DMS114 treated with DMSO at 0.1 percent for 48 hours (cell line): Measurements from ENCODE around the gene KCNH1.

ENCODE experiments used
- DNase-seq: peaks from one replicate; lab custom pipeline; 2025; ENCODE audit not compliant: unreplicated experiment; lab: John Stamatoyannopoulos, UW

KCNH1 gene

DNA sequence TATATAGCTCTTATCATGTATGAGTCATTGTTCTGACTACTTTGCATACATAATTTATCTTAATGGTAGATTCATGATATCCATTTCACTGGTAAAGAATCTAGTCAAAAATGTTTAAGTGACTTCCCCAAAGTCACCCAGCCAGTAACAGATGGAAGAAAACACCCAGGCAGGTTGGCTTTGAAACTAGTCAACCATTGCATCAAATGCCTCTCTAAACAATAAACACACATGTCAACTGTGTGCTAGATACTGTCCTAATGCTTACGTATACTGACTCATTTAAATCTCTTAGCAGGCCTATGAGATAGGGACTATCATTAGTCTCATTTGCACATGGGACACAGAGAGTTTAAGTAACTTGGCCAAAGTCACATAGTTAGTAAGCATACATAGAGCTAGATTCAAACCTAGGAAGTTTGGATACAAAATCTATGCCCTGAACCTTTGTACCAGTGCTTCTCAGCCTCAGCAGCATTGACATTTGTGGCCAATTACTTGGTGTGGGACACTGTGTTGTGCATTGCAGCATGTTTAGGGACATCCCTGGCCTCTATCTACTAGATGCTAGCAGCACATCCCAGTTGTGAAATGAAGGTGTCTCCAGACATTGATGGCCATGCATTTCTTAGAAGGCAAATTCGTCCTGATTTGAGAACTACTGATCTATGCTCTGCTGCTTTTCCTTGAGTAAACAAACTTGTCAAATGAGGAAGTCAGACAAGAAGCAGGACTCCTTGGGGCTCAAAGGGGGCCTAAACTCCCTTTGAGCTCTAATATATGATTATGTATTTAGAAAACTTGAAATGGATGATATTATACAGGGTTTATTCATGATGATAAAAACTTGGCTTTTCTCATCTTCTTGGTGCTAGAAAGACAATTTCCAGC lies 316.3 kb downstream of the KCNH1 start:
- DNase-seq = no peak

DNA sequence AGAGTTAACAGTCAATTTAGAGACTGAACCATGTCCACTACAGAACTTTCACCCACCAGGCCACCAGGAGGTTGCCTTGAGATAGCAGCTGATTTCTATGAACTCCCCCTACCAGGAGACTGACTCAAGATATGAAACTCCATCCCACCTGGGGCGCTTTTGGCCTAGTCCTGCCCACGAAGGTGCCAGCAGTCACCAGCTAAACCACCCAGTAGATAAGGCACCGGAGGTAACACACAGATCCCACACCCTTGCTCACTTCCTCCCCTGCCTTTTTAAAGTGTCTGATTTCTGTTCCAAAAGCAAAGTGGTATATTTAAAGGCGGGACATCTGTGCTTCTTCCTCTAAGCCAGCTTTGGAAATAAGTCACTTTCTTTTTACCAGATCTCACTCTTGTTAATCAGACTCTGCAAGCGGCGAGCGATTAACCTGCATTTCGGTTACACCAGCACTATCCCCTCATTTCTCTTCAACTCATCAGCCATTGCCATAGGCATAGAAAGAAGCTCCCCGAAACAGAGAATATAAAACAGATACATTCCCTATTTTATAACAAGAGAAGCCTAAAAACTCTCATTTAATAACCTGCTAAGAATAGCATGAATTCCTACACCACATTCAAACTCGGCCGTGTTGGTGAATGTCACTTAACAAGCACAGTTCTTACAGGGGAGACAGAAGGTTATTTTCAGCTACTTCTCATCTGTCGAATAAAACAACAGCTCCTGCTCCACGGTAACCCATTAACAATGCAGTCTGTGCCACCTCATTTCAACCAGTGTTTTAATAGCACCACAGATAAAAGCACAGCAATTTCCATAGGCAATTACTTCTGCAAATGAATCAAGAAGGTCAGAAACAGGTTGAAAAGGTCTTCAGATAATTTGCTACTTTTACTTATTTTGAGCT lies 318.1 kb downstream of the KCNH1 start:
- no peak for DNase-seq

DNA sequence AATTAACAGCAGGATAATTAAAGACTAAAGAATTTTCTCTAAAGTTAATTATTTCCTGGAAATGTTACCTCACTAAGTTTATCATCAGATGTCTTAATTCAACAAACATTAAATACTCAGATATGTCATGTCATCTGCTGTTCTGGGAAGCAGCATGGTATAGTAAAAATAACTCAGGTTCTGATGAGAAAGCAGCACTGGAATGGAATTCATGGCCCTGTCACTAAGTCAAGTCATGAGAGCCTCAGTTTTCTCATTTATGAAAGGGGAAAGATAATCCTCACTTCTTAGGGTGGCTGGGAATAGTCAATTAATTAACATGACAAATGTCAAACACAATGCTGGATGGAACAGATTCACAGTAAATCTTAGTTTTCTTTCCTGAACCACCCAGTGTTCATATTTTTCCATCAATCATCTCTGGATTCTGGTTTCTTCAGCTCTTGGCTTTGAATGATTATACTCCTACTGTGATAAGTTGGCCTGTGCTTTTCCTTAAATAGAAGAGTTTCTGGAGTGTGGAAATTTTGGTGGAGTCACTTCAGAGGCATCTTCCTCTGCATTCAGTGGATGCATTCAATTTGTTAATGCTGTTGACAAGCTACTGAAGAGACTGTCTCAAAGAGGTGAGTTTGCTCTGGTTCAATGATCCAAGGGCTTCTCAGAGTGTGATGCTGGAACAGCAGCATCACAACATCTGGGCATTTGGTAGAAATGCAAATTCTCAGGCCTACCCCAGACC lies 319.4 kb downstream of the KCNH1 start:
- DNase-seq = no peak

DNA sequence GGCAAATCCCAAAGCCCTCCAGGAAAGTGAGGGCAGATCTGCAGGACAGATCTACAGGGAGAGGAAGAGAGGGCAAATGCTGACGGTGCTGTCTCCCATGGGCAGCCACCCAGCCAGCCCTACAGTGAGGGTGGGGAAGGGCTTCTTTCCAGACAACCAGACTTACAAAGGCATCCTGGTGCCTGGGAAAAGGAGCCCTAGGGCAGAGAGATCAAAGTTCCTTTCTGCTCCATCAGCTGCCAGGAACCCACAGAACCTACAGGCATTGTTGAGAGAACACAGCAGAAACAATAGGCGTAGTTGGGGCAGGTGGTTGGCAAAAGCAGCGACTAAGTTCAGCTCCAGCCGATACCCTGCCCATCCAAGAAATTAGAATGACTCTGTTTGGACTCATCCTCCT lies 332.4 kb downstream of the KCNH1 start:
- DNase-seq = no peak

DNA sequence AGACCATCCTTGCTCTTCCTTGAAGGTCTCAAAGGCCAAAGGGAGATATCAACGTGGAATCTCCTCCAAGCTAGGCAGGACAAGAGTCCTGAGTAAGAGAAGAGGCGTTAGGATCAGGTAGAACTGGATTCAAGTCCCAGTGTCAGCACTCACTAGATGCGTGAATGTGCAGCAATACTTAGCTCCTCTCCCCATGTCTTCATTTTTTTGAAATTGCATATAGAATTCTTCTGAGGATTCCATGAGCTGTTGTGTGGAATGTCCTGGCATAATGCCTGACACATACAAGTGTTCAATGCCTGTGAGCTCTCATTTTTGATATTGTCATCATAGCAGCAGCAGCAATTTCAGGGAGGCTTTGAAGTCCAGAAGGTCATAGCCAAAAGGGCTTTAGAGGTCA lies 333.2 kb downstream of the KCNH1 start:
- no peak for DNase-seq

DNA sequence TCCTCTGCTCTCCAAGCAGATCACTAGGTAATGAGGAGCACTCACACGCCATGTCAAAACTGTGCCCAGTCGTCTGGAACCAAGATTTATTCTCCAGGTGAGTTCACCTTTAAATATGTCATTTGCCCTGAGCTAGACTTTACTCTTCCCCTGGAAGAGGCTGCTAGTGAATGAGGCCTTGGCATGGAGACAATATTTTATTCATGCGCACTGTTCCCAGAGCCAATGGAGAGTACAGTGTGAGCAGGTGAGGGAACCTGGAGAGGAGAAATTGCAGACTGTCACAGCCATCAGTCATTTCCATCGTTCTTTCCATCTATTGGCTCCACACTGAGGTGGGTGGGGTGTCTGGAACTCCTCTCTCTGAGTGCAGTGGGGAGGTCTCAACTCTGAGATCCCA lies 333.6 kb downstream of the KCNH1 start:
- no peak for DNase-seq

DNA sequence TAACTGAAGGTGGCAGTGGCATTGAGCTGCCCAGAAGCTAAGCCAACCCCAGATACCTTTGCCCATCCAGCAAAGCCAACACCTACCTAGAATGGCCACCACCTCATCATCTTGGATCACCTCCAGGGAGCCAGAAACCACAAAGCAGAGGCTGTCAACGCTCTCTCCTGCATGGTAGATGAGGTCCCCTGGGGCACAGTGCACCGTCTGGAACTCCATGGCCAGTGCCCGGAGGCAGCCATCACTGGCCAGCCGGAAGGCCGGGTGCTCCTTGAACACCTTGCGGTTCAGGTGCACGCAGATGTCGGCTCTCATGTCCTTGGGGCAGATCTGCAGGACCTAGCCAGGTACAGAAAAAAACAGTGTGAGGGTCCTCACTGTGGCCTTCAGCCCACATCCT lies 336.5 kb downstream of the KCNH1 start:
- no peak for DNase-seq

DNA sequence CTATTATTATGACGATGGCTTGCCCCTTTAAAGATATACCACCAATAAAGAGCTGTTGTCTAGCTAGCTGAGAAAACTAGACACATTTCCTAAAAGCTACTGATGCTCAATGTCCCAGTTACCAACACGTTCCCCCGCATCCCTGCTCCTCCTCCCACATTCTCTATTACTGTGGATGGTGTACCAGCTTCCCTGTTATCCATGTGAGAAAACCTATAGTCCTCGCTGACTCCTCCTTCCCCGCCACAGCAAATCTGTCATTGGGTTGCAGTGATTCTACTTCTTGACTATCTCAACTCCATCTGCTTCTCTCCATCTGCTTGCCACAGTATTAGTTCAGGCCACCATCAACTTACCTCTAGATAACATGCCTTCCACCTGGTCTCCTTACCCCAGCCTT lies 337.5 kb downstream of the KCNH1 start:
- DNase-seq = no peak

DNA sequence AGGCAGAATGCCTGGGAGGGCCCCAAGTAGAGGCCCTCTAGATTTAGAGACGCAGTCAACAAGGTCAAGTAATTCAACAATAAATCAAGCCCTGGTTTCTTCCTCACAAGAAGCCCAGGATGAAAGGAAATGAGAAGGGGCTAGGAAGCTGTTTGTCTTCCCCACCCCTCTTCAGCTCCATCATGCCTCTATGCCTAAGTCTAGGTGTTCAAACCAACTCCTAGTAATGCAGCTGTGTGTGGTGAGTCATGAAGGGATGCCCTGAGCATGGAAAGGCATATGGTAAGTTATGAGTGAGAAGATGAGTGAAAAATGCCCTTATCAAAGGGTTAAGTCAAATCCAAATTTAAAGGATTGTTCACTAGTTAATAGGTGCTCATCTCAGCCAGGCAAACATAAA lies 339.5 kb downstream of the KCNH1 start:
- DNase-seq = no peak

DNA sequence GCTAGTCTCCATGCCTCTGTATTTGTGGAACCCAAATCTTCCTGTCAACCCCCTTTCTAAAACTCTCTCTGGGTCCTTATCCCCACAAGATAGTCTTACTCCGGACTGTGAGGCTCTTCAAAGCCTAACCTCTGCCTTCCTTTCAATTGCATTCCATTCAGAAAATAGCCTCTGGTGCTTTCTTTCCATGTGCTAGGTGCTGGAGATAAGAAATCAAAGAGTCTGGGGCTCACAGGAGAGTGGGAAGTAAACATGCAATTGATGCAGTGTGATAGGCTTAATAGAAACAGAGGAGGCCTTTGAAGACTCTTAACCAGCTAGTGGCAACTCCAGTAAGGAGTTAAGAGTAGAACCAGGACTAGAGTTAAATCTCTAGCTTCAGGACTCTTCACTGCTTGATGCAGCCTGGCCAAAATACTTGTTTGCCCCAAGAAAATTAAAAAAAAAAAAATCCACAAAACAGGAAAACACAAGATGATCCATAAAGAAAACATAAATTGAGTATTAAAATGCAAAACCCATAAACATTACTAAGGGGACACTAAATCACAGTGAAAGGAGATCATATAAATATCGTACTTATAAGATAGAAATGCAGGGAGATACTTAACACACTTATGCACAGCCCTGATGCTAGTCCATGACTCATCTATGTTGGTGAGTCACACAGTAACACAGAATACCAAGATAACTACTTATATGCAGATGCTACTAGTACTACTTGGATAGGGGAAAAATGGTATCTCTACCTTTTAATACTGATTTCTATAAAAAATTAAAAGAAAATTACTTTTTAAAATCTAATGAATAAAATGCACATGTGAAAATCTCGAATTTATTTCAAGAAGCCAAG lies 341.5 kb downstream of the KCNH1 start:
- DNase-seq = no peak

DNA sequence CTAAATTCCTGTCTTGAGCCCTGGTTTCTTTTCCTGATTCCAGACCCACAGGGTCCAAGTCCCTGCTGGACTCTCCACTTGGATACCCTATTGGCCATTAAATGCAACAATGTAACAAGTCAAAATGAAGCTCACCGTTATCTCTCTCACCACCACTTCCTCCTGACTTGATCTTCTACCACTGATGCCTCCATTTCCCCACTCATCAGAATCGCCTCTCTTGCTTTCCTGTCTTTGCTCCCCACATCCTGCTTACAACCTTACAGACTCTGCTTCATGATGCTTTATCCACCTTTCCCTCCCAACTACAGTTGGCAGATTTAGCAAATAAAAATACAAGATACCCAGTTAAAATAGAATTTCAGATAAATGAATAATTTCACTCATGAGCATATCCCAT lies 343.8 kb downstream of the KCNH1 start:
- no peak for DNase-seq

DNA sequence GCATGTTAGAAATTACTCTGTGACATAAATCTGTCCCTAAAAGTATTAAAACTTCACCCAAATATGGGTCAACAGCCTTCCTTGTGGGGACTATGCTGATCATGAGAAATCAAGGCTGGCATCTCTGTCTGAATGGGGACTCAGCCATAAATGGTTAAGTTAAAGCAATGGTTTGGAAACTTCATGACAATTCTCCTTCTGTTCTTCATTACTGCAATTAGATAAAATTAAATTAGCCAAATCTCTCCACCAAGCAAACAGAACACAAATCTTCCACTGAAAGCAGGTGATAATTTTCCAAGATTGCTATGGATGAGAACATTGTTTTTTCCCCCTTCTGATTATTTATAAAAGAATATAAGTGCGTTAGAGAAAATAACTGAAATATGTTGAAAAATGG lies 346.1 kb downstream of the KCNH1 start:
- no peak for DNase-seq

DNA sequence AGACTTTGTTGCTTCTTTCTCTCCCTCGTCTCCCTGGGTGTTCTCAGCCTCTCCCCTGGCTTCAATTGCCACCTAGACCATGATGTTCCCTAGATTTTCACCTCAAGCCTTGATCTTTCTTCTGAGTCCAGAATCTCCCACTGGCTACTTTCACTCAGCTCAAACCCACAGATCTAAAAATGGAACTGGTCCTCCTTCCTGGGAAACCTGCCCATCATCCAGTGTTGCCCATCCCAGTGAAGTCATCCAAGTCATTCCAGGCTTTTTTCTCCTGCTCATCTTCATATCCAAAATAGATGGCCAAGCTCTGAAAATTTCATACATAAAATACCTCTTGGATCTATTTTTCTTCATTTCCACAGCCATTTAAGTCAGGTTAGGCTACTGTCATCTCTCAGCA lies 347.4 kb downstream of the KCNH1 start:
- DNase-seq = no peak

DNA sequence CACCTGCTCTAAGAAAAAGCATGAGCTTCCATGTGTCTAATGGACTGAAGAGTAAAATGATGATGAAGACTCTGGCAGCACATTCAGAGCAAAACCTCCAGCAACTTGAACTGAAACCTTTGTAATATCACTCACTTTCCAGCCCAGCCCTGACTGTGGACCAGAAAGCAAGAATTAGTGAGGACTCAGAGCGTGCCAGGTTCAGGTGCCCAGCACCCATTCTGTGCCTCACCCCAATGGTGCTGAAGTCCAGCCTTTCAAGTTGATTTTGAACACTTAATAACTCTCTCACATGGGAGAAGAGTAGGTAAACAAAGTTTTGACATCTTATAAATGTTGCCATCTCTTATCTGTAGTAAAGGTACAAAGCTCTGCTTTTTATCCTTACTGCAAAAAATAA lies 350.0 kb downstream of the KCNH1 start:
- no peak for DNase-seq

DNA sequence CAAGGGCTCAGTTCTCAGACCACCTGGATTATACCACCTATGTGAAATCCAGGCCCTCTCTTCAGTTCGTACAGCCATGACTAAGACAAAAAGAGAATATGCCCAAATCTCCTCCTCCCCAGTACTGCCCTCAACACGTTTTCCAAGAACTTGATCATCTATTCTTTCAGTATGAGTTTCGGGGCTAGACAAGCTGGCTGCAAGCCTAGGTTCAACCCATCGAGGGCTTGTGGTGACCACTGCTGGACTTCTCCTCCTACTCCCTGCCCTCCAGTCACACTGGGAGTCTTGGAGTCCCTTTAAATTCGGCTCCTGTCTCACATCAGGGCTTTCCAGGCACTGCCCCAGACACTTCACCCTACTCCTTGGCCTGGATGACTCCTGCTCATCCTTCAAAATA lies 352.3 kb downstream of the KCNH1 start:
- DNase-seq = no peak

DNA sequence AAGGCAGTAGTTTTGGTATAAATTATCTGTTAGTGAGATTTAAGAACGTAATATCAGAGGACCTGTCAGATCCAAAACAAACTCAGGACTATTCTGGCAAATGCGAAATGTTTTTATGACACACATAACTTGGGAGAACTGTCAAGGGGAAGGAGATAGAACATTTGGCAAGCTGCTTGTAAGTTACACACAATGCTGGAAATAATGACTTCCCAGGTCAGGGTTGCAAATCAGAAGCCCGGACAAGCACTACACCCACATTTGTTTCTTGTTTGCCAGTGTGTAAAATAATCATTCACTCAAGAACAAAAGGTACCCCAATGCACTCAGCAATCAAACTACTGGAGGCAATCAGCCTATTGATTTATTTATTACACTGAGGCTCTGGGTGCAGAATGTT lies 354.7 kb downstream of the KCNH1 start:
- no peak for DNase-seq

DNA sequence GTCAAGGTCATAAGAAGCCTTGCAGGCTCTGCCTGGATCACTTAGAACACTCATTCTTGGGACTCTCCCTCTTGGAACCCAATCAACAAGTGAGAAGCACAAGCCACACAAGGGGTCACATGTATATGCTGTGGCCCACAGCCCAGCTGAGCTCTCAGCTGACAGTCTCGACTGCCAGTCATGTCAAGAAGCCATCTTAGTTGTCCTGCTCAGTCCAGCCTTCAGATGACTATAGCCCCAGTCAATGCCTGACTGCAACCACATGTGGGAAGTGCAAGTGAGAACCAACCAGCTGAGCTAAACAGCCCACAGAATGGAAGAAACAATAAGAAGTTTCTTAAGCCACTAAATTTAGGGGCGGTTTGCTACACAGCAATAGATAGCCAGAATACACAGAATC lies 356.0 kb downstream of the KCNH1 start:
- DNase-seq = no peak

DNA sequence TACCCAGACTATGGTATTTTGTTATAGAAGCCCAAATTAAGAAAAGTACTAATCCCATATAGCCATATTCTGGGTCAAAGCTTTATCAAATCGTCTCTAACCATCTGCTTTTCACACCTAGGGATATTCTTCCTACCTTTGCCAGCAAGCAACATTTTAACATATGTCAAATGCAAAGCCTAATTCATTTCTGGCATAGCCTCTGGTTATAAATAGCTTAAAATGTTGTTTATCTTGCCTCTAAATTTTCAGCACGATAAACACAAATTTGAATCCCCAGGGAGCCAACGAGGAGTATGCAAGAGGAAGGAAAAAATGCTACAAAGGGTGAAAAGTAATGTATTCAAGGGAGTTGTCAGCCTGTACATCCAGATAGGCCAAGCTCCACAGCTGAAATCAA lies 357.2 kb downstream of the KCNH1 start:
- DNase-seq = no peak

DNA sequence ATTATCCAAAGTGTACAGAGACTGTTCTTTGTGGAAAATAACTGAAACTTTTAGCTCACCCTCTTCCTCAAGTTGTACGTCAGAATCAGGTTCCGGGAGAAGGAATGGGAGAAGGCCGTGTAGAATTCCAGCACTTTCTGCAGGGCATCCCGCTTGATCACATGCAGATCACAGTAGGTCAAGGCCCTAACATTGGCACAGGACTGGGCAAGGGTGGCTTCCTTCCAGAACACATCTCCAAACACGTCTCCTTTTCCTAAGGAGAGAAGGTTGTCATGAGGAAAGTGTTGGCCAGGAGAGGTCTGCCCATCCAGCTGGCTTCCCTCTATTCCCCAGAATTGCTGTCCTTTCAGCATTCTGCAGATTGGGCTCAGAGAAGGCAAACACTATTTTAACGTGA lies 358.7 kb downstream of the KCNH1 start:
- DNase-seq = no peak

DNA sequence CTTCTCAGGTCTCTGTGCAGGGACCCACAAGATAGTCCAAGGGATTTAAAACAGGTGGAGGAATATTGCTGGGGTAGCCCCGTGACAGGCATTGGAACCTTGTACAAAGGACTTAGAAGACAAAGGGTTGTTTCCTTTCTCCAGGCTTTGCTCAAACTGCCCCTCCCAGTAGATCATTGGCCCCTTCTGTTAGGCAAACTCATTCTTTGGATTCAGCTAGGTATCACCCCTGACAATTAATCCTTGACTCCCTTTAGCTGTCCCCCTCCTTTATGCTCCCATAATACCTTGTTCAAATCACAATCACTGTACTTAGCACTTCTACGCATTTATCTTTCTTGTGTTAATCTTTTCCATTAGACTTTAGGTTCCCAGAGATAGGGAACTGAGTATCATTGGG lies 360.5 kb downstream of the KCNH1 start:
- DNase-seq = no peak

DNA sequence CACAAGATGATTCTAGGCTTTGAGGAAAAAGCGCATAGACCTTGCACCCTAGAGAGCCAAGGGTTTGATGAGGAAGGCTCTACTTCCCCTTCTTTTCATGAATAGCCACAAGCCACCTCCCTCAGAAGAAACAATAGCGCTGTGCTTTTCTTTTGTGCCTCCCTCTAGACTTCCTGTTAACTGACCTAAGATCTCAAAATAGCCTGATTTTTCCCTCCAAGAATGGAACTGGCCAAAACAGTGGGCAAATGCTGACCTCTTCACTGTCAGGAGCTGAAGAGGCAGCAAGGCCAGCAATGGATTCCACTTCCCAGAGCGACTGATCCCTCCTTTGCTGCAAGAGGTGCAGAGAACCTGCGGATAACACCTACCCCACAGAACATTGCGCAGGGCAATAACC lies 362.8 kb downstream of the KCNH1 start:
- DNase-seq = no peak
